Measurements from ENCODE around the gene PLEKHF1.

DNA sequence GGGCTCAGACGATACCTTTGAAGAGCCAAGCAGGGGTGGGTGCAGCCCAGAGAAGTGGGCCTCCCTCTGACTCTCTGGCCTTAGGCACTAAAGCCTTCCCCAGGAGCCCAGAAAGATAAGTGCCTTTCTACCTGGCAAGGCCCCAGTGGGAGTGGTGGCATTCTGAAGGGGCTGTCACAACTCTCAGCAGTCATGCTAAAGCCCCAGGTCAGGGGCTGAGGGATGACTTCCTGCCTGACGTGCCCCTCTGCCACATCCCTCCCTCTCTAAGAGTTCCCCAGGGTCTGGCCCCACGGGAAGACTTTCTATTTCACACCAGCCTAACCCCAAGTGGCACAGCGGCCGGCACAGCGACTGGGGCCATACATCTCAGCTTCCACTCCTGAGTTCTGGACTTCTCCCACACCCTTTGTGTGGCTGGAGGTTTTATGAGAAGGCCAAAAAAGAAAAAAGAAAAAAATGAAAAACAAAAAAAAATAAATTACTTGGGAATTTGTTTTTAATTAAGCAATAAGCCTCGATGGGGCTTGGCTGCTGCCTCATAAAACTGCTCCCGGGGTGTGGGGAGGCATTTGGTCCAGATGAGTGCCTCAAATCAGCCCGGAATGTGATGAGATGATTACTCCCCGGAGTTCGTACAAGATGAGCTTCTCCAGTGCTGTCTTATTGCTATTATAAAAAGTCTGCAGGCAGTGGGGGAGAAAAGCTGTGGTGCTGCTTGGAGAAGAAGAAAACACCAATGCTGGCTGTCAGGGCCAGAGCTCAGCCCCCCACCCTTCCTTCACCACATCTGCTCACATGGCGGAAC lies 28.5 kb upstream of the PLEKHF1 start:
- TF ChIP-seq, protein P1, sequence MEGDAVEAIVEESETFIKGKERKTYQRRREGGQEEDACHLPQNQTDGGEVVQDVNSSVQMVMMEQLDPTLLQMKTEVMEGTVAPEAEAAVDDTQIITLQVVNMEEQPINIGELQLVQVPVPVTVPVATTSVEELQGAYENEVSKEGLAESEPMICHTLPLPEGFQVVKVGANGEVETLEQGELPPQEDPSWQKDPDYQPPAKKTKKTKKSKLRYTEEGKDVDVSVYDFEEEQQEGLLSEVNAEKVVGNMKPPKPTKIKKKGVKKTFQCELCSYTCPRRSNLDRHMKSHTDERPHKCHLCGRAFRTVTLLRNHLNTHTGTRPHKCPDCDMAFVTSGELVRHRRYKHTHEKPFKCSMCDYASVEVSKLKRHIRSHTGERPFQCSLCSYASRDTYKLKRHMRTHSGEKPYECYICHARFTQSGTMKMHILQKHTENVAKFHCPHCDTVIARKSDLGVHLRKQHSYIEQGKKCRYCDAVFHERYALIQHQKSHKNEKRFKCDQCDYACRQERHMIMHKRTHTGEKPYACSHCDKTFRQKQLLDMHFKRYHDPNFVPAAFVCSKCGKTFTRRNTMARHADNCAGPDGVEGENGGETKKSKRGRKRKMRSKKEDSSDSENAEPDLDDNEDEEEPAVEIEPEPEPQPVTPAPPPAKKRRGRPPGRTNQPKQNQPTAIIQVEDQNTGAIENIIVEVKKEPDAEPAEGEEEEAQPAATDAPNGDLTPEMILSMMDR (conservative IDR thresholded peaks at IDR 0.05; ENCODE audit: low read depth, low read length): no peak
- no peak for TF ChIP-seq EZH2phosphoT487 (IDR thresholded peaks at IDR 0.05; ENCODE audit: borderline replicate concordance, low read length)
